Activated T-helper 2 cell treated with anti-CD3 and anti-CD28 coated beads, Interferon-gamma antibody, Interleukin-2, Interleukin-4, amounts not matched to agents 10 μg/mL and 5 μg/mL and 100 μg/mL, durations not matched to agents 14 hours and 24 hours and 36 hours (primary cell): ENCODE measurements around the gene WDR33. TPM values are rescaled to one million over a fixed set of nuclear protein-coding genes. Genes with fewer than 3 reads are reported as not detected.

Source experiments
- DNase-seq: peaks from one replicate; pipeline ENCODE4 v3.0.0; 2021; ENCODE audit warnings: low spot score
- H3K27ac Mint-ChIP-seq: one replicate; pipeline ENCODE4 v1.8.0; 2021; ENCODE audit warnings: mixed read lengths
- H3K27me3 Mint-ChIP-seq: one replicate; pipeline ENCODE4 v1.8.0; 2021; ENCODE audit warnings: low read depth, mixed read lengths
- H3K36me3 Mint-ChIP-seq: one replicate; pipeline ENCODE4 v1.8.0; 2021; ENCODE audit warnings: low read depth, mixed read lengths
- H3K4me1 Mint-ChIP-seq: one replicate; pipeline ENCODE4 v1.8.0; 2021; ENCODE audit warnings: low read depth, mixed read lengths
- H3K4me3 Mint-ChIP-seq: one replicate; pipeline ENCODE4 v1.8.0; 2021; ENCODE audit warnings: low read depth, mild to moderate bottlenecking, moderate library complexity, mixed read lengths
- H3K9me3 Mint-ChIP-seq: one replicate; pipeline ENCODE4 v1.8.0; 2021; ENCODE audit warnings: mixed read lengths
- intact Hi-C: fragments of 100-400 bp; cut with micrococcal nuclease; formaldehyde crosslinking; loops from one replicate; pipeline ENCODE4 v1.15.1; 2023
- total RNA-seq: library from RNA; stranded (reverse); gene quantifications from 2 replicates; pipeline ENCODE4 v1.2.3, GENCODE V29; 2022

The WDR33 gene
- total RNA-seq, 1 donor from 2014 or later, result 74.2 TPM

DNA sequence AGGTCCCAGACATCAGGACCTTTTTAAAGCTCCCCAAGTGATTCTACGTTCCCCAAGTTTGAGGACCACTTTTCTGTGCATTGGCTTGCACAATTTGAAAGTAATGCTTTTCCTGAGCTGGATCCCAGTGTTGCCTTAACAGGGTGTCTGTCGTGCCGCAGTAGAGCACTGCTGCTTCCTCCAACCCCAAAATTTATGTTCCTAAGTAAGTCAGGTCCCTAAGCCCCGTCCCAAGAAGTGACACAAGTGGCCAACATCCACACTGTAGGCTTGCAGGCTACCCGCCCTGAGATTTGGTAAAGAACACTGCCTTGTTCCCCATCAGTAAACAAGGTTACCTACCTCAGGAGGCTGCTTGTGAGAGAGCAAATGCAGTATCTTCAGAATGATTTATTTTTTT is 107.7 kb downstream of the WDR33 start:
- Mint-ChIP-seq H3K36me3 (peaks cover 52% of the 10 kb centered on the region), H3K27ac (no peak overlapping the region), H3K4me1 (peaks cover 31% of the 10 kb centered on the region), H3K27me3 (no peaks in the 10 kb centered on the region), H3K9me3 (no peaks in the 10 kb centered on the region), H3K4me3 (peak overlapping the region; percentile 39)
- intact Hi-C loops, result loop anchor here (5.0 to 10.0 kb wide), 4 partner anchors 39 to 392 kb away; partner anchors contain the start of genes IWS1 and UGGT1
- no peak for DNase-seq

DNA sequence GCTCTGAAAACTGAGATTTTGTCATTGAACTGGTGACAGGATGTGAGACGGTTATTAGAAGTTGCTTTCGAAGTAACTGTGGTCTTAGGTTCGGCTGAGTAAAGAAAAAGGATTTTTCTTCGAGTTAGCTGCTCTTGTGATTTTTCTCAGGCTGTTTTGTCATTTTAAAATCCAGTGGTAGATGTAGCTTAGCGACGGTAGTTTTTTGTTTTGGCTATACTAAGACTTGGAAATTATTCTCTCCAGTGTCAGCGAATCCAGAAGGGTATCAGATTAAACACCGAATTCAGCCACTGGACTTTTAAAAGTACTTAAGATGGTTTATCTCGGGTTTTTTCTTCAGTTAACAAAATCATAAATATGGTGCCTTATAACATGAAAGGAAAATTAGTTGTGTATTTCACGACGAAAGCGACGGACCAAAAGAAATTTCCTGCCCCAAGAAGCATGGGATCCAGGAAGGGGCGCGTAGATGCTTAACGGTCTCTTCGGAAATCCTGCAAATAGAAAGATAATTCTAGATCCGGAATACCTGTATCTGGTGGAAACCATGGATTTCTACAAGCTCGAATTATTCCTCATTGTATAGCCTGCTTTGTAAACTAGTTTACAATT is 108.5 kb downstream of the WDR33 start:
- Mint-ChIP-seq H3K9me3 (no peaks in the 10 kb centered on the region), H3K27ac (peak overlapping the region; percentile 78), H3K4me3 (peak overlapping the region; percentile 89), H3K4me1 (peaks cover 31% of the 10 kb centered on the region), H3K36me3 (peaks cover 44% of the 10 kb centered on the region), H3K27me3 (no peaks in the 10 kb centered on the region)
- DNase-seq, result no peak
- intact Hi-C loops, result loop anchor here (1.0 to 10.0 kb wide), 6 partner anchors 40 to 392 kb away; partner anchors contain the start of genes IWS1, POLR2D, SAP130 and UGGT1

DNA sequence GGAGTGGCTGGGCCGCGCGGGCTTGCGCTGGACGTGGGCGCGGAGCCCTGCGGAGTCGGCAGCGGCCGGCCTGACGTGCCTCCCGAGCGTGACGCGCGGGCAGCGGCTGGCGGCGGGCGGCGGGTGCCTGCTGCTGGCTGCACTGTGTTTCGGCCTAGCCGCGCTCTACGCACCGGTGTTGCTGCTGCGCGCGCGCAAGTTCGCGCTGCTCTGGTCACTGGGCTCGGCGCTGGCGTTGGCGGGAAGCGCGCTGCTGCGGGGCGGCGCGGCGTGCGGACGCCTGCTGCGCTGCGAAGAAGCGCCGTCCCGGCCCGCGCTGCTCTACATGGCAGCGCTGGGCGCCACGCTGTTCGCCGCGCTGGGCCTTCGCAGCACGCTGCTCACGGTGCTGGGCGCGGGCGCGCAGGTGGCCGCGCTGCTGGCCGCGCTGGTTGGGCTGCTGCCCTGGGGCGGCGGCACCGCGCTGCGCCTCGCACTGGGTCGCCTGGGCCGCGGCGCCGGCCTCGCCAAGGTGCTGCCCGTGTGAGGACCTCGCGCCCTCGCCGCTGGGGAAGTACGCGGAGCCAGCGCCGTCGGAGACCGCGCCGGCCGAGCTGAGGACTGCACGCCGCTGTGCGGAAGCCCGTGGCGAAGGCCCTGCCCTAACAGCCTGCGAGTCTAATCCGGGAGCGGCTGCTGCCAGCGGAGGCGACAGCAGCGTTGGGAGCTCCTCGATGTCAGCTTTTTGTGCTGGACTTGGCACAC is 109.1 kb downstream of the WDR33 start:
- Mint-ChIP-seq H3K4me3 (peak overlapping the region; percentile 89), H3K36me3 (peaks cover 41% of the 10 kb centered on the region), H3K27me3 (no peaks in the 10 kb centered on the region), H3K27ac (peak overlapping the region; percentile 78), H3K4me1 (peaks cover 31% of the 10 kb centered on the region), H3K9me3 (no peaks in the 10 kb centered on the region)
- intact Hi-C loops, result loop anchor here (1.0 to 10.0 kb wide), 7 partner anchors 40 to 393 kb away; partner anchors contain the start of genes IWS1, POLR2D, SAP130 and UGGT1
- peak; percentile 81 for DNase-seq

- DNase-seq, result peak; percentile 93
- no peaks in the 10 kb centered on the region for H3K9me3 Mint-ChIP-seq
- H3K36me3 Mint-ChIP-seq, result peaks cover 36% of the 10 kb centered on the region
- peak within 1 kb of the TSS; percentile 95 for H3K27ac Mint-ChIP-seq
- H3K4me1 Mint-ChIP-seq, result peaks cover 29% of the 10 kb centered on the region
- H3K4me3 Mint-ChIP-seq, result peak within 1 kb of the TSS; percentile 89
- no peaks in the 10 kb centered on the region for H3K27me3 Mint-ChIP-seq
- intact Hi-C loops, result loop anchor here (1.0 to 10.0 kb wide), 5 partner anchors 41 to 394 kb away; partner anchors contain the start of genes IWS1, UGGT1 and WDR33
These were observed 109.7 kb downstream of the WDR33 start, which contains the start of gene SFT2D3 for GRCh38 chr2:127701193-127701650. Gene SFT2D3 (plus strand): TSS chr2:127701497. CDS start chr2:127701529, 32 bp downstream.

- peak overlapping the region; percentile 88 for H3K4me3 Mint-ChIP-seq
- H3K9me3 Mint-ChIP-seq, result no peaks in the 10 kb centered on the region
- H3K27ac Mint-ChIP-seq, result peak overlapping the region; percentile 95
- peaks cover 32% of the 10 kb centered on the region for H3K36me3 Mint-ChIP-seq
- intact Hi-C loops, result loop anchor here (1.0 to 10.0 kb wide), 5 partner anchors 42 to 394 kb away; partner anchors contain the start of genes IWS1, UGGT1 and WDR33
- H3K27me3 Mint-ChIP-seq, result no peaks in the 10 kb centered on the region
- no peak for DNase-seq
- peaks cover 29% of the 10 kb centered on the region for H3K4me1 Mint-ChIP-seq
These were observed 110.3 kb downstream of the WDR33 start for GRCh38 chr2:127700527-127701192.

DNA sequence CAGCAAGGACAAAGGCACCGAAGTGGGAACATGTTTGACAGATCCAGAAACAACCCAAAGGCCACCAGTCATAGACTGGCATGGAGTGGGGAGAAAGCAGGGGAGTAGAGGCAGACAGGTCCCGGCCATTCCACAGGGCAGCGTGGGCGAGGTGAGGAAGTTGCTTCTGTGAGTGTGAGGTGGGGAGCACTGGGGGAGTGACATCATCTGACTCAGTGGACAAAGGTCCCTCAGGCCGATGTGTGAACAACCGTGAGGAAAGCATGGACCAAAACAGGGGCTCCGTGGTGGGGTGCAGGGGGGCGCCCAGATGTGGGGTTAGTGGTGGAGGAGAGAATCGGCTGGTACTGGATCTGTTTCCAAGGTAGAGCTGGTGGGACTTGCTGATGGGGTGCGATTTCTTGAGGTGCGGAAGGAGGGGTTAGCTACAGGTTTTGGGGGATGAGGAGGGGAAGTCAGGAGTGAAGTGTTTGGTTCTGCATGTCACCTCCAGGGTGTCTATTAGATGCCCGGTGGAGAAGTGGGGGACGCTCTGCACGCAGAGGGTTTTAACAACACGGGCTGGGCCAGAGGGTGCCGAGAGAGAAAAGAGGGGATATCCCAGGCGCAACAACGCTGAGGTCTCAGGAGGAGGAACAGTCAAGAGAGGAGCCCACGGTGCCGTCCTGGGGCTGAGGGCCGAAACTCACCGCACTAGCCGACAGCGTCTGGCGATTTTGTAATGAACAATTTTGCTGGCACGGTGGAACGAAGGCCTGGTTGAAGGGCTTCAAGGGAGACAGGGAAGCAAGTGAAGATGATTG is 112.2 kb downstream of the WDR33 start:
- DNase-seq, result no peak
- Mint-ChIP-seq H3K4me1 (peaks cover 16% of the 10 kb centered on the region), H3K9me3 (no peaks in the 10 kb centered on the region), H3K4me3 (no peak overlapping the region), H3K27ac (no peak overlapping the region), H3K27me3 (no peaks in the 10 kb centered on the region), H3K36me3 (peaks cover 16% of the 10 kb centered on the region)
- intact Hi-C loops, result no loop called here

GRCh38 chr2:127697482-127698180 is 113.3 kb downstream of the WDR33 start:
- intact Hi-C loops, result no loop called here
- no peak overlapping the region for H3K27ac Mint-ChIP-seq
- H3K4me3 Mint-ChIP-seq, result no peak overlapping the region
- DNase-seq, result no peak
- H3K4me1 Mint-ChIP-seq, result peaks cover 12% of the 10 kb centered on the region
- H3K36me3 Mint-ChIP-seq, result peaks cover 10% of the 10 kb centered on the region
- no peaks in the 10 kb centered on the region for H3K9me3 Mint-ChIP-seq
- peaks cover 2% of the 10 kb centered on the region for H3K27me3 Mint-ChIP-seq

GRCh38 chr2:127695491-127696472 is 115.2 kb downstream of the WDR33 start:
- Mint-ChIP-seq H3K27ac (no peak overlapping the region), H3K9me3 (peaks cover 14% of the 10 kb centered on the region), H3K4me3 (no peak overlapping the region), H3K4me1 (peaks cover 7% of the 10 kb centered on the region), H3K27me3 (peaks cover 2% of the 10 kb centered on the region), H3K36me3 (peaks cover 11% of the 10 kb centered on the region)
- peak; percentile 34 for DNase-seq
- intact Hi-C loops, result no loop called here

- H3K4me1 Mint-ChIP-seq, result no peaks in the 10 kb centered on the region
- H3K4me3 Mint-ChIP-seq, result no peak overlapping the region
- peaks cover 18% of the 10 kb centered on the region for H3K9me3 Mint-ChIP-seq
- H3K27ac Mint-ChIP-seq, result no peak overlapping the region
- intact Hi-C loops, result no loop called here
- peaks cover 6% of the 10 kb centered on the region for H3K36me3 Mint-ChIP-seq
- H3K27me3 Mint-ChIP-seq, result peaks cover 2% of the 10 kb centered on the region
- no peak for DNase-seq
These were observed 116.0 kb downstream of the WDR33 start for GRCh38 chr2:127694986-127695385.

DNA sequence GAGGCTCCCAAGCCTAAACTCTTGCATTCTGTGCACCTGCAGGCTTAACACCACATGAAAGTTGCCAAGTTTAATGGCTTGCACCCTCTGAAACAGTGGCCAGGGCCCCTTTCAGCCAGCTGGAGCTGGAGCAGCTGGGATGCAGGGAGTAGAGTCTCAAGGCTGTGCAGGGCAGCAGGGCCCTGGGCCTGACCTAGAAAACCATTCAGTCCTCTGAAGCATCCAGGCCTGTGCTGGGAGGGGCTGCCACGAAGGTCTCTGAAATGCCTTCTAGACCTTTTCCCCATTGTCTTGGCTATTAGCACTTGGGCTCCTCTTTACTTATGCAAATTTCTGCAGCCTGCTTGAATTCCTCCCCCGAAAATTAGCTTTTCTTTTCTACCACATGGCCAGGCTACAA is 120.3 kb downstream of the WDR33 start:
- H3K27me3 Mint-ChIP-seq, result peaks cover 21% of the 10 kb centered on the region
- no peak overlapping the region for H3K4me3 Mint-ChIP-seq
- H3K4me1 Mint-ChIP-seq, result no peaks in the 10 kb centered on the region
- H3K9me3 Mint-ChIP-seq, result peaks cover 29% of the 10 kb centered on the region
- no peak overlapping the region for H3K27ac Mint-ChIP-seq
- intact Hi-C loops, result no loop called here
- DNase-seq, result no peak
- H3K36me3 Mint-ChIP-seq, result peaks cover 9% of the 10 kb centered on the region

GRCh38 chr2:127688405-127688804 is 122.6 kb downstream of the WDR33 start:
- no peak overlapping the region for H3K4me3 Mint-ChIP-seq
- intact Hi-C loops, result no loop called here
- H3K9me3 Mint-ChIP-seq, result peaks cover 29% of the 10 kb centered on the region
- H3K27ac Mint-ChIP-seq, result no peak overlapping the region
- peaks cover 30% of the 10 kb centered on the region for H3K27me3 Mint-ChIP-seq
- peaks cover 9% of the 10 kb centered on the region for H3K36me3 Mint-ChIP-seq
- no peaks in the 10 kb centered on the region for H3K4me1 Mint-ChIP-seq
- no peak for DNase-seq
